ENCODE data around the gene ULBP3. TPM values are rescaled to one million over a fixed set of nuclear protein-coding genes. Genes with fewer than 3 reads are reported as not detected.

Gene ULBP3
- total RNA-seq, 2 experiments from 2014 or later: 0.47 to 0.77 TPM

- no peak overlapping the region for H3K4me3 Mint-ChIP-seq
- POLR2A ChIA-PET: no interaction called here
- H3K4me1 Mint-ChIP-seq (ENCODE audit: low read depth): peaks cover 27% of the 10 kb centered on the region
- CTCF ChIA-PET: interaction anchor here (1.7 kb wide), 1 partner anchor 15 kb away, joined by 4 read pairs; no protein-coding TSS in a partner anchor
- TF ChIP-seq CTCF (IDR thresholded peaks at IDR 0.05): no peak
- H3K36me3 Mint-ChIP-seq (ENCODE audit: low read depth): no peaks in the 10 kb centered on the region
- intact Hi-C loops (cut with micrococcal nuclease): no loop called here
- H3K27me3 Mint-ChIP-seq: peaks cover 33% of the 10 kb centered on the region
- H3K9me3 Mint-ChIP-seq: no peaks in the 10 kb centered on the region
- ATAC-seq: no peak
- DNase-seq: no peak
- H3K27ac Mint-ChIP-seq: no peak overlapping the region
Measured at GRCh38 chr6:150032598-150032997, 36.3 kb downstream of the ULBP3 start.

- no peak for DNase-seq
- CTCF ChIA-PET: interaction anchor here (1.5 kb wide), 1 partner anchor 14 kb away, joined by 6 read pairs; no protein-coding TSS in a partner anchor
- ATAC-seq: no peak
- POLR2A ChIA-PET: no interaction called here
- Mint-ChIP-seq H3K4me1 (ENCODE audit: low read depth) (peaks cover 20% of the 10 kb centered on the region), H3K27ac (no peak overlapping the region), H3K4me3 (no peak overlapping the region), H3K9me3 (no peaks in the 10 kb centered on the region), H3K36me3 (ENCODE audit: low read depth) (no peaks in the 10 kb centered on the region), H3K27me3 (peaks cover 26% of the 10 kb centered on the region)
- no peak for TF ChIP-seq CTCF (IDR thresholded peaks at IDR 0.05)
- intact Hi-C loops (cut with micrococcal nuclease): no loop called here
Measured at GRCh38 chr6:150030611-150031010, 38.3 kb downstream of the ULBP3 start.

GRCh38 chr6:150029749-150030148, 39.2 kb downstream of the ULBP3 start:
- Mint-ChIP-seq H3K27me3 (peaks cover 29% of the 10 kb centered on the region), H3K4me1 (ENCODE audit: low read depth) (peaks cover 25% of the 10 kb centered on the region), H3K27ac (no peak overlapping the region), H3K4me3 (no peak overlapping the region), H3K9me3 (no peaks in the 10 kb centered on the region), H3K36me3 (ENCODE audit: low read depth) (no peaks in the 10 kb centered on the region)
- DNase-seq: no peak
- ATAC-seq: peak; percentile 53
- intact Hi-C loops (cut with micrococcal nuclease): no loop called here
- ChIA-PET POLR2A (interaction anchor here (0.6 kb wide), 1 partner anchor 296 kb away, joined by 3 read pairs; no protein-coding TSS in a partner anchor), CTCF (interaction anchor here (1.5 kb wide), 1 partner anchor 13 kb away, joined by 6 read pairs; no protein-coding TSS in a partner anchor)
- no peak for TF ChIP-seq CTCF (IDR thresholded peaks at IDR 0.05)

- H3K9me3 Mint-ChIP-seq: no peaks in the 10 kb centered on the region
- no peak overlapping the region for H3K27ac Mint-ChIP-seq
- intact Hi-C loops (cut with micrococcal nuclease): no loop called here
- CTCF ChIA-PET: interaction anchor here (0.9 kb wide), 1 partner anchor 19 kb away, joined by 4 read pairs; no protein-coding TSS in a partner anchor
- H3K36me3 Mint-ChIP-seq (ENCODE audit: low read depth): no peaks in the 10 kb centered on the region
- ATAC-seq (no peak), DNase-seq (no peak)
- no peak for TF ChIP-seq CTCF (IDR thresholded peaks at IDR 0.05)
- peaks cover 34% of the 10 kb centered on the region for H3K27me3 Mint-ChIP-seq
- no peak overlapping the region for H3K4me3 Mint-ChIP-seq
- H3K4me1 Mint-ChIP-seq (ENCODE audit: low read depth): peaks cover 28% of the 10 kb centered on the region
- POLR2A ChIA-PET: no interaction called here
Measured at GRCh38 chr6:150029276-150029675, 39.6 kb downstream of the ULBP3 start.

- POLR2A ChIA-PET: no interaction called here
- CTCF ChIA-PET: interaction anchor here (0.9 kb wide), 1 partner anchor 19 kb away, joined by 4 read pairs; no protein-coding TSS in a partner anchor
- H3K4me1 Mint-ChIP-seq (ENCODE audit: low read depth): peaks cover 28% of the 10 kb centered on the region
Measured at GRCh38 chr6:150028799-150029198, 40.1 kb downstream of the ULBP3 start.

More at GRCh38 chr6:150028799-150029198, 40.1 kb downstream of the ULBP3 start:
- intact Hi-C loops (cut with micrococcal nuclease): no loop called here
- DNase-seq (no peak), ATAC-seq (no peak)
- Mint-ChIP-seq H3K27ac (no peak overlapping the region), H3K36me3 (ENCODE audit: low read depth) (no peaks in the 10 kb centered on the region), H3K27me3 (peaks cover 37% of the 10 kb centered on the region), H3K9me3 (no peaks in the 10 kb centered on the region), H3K4me3 (no peak overlapping the region)
- TF ChIP-seq CTCF (IDR thresholded peaks at IDR 0.05): no peak
